GM10248 (cell line): ENCODE data around the gene BICDL2.

ENCODE experiments used
- CTCF ChIA-PET: fragments of 300-600 bp; sonication (Branson Sonifier 250); formaldehyde crosslinking; extraction: SDS; loops from one replicate; lab custom pipeline; 2021; ENCODE audit warnings: antibody characterized with exemption; lab: Yijun Ruan, JAX
- POLR2A ChIA-PET: fragments of 350-650 bp; sonication (Branson Sonifier 250); formaldehyde crosslinking; extraction: SDS; loops from one replicate; lab custom pipeline; 2020; ENCODE audit warnings: antibody characterized with exemption; lab: Yijun Ruan, JAX
- DNase-seq: peaks from one replicate; pipeline ENCODE4 v3.0.0; 2012; ENCODE audit errors: extremely low spot score
- TF ChIP-seq, protein P1 (sequence below): IDR thresholded peaks from 2 replicates; pipeline ENCODE4 v1.5.1; 2012; ENCODE audit warnings: mild to moderate bottlenecking, low read depth; ENCODE audit errors: extremely low read depth, missing control alignments, control extremely low read depth

BICDL2 gene

DNA sequence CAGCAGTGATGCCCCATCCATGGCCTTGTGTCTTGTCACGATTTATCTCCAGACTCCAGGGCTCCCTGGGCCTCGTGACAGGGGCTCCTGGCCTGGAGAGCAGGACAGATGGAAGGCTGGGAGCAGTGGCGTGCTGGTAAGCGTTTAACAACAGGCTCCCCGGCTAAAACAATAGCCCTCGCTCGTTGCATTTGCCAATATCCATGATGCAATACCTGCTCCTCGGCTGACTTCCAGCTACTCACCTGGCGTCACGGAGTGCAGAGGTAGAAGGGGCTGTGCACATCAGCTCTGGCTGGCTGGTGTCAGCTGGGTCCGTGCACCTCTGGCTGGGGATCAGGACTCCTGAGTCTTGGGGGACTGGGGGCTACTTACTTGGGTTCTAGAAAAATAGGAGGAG is 1.5 kb upstream of the BICDL2 start:
- DNase-seq = no peak
- TF ChIP-seq, protein P1, sequence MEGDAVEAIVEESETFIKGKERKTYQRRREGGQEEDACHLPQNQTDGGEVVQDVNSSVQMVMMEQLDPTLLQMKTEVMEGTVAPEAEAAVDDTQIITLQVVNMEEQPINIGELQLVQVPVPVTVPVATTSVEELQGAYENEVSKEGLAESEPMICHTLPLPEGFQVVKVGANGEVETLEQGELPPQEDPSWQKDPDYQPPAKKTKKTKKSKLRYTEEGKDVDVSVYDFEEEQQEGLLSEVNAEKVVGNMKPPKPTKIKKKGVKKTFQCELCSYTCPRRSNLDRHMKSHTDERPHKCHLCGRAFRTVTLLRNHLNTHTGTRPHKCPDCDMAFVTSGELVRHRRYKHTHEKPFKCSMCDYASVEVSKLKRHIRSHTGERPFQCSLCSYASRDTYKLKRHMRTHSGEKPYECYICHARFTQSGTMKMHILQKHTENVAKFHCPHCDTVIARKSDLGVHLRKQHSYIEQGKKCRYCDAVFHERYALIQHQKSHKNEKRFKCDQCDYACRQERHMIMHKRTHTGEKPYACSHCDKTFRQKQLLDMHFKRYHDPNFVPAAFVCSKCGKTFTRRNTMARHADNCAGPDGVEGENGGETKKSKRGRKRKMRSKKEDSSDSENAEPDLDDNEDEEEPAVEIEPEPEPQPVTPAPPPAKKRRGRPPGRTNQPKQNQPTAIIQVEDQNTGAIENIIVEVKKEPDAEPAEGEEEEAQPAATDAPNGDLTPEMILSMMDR = no peak
- ChIA-PET POLR2A (no interaction called here), CTCF (interaction anchor here (0.9 to 8.9 kb wide), 6 partner anchors 7 to 91 kb away, joined by 3 to 140 read pairs (median 5); no protein-coding TSS in a partner anchor)

DNA sequence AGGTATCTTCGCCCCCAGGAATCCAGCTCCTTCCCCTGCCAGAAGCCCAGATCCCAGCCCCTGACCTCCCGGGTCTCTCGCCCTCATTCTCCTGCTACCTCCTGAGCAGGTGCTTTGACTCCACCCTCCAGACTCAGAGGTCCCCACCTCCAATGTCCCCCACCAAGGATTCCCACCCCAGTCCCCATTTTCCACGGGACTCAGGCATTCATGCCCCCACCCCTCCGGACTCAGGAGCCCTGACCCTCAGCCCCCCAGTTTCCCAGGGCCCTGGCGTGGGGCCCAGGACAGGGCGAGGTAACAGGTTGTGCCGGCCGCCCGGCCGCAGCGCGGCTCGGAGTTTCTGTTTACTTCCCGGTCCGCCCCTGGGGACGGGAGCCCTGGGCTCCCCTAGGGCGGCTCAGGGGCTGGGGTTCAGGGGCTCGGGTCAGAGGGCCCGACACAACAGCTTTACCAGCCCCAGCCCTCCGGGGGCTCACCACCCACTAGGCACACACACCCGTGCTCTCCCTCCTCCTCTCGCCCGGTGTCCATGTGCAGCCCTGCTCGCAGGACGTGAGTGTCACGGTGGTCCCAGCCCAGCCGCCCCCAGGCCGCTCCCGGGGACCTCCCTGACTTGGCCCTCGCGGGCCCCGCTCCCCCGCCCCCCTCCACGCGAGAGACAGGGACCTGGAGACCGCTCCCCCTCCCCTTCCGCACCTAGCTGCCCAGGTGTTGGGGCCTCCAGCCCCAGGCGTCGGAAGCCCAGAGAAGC is 595 bp downstream of the BICDL2 start:
- TF ChIP-seq, protein P1 = no peak
- DNase-seq = no peak
- ChIA-PET CTCF (interaction anchor here (2.1 to 12.0 kb wide), 5 partner anchors 6 to 95 kb away, joined by 8 to 177 read pairs (median 95); partner anchors contain the start of genes HCFC1R1, MMP25, THOC6 and TNFRSF12A), POLR2A (no interaction called here)

- TF ChIP-seq, protein P1 = no peak
- ChIA-PET POLR2A (no interaction called here), CTCF (interaction anchor here (2.1 to 12.0 kb wide), 5 partner anchors 7 to 96 kb away, joined by 8 to 177 read pairs (median 95); partner anchors contain the start of genes HCFC1R1, MMP25, THOC6 and TNFRSF12A)
- no peak for DNase-seq
Measured at GRCh38 chr16:3035289-3035971, 1.3 kb downstream of the BICDL2 start.

GRCh38 chr16:3032624-3033023 is 4.1 kb downstream of the BICDL2 start:
- DNase-seq = no peak
- TF ChIP-seq, protein P1 = no peak
- ChIA-PET CTCF (interaction anchor here (1.3 to 15.9 kb wide), 14 partner anchors 9 to 135 kb away, joined by 3 to 231 read pairs (median 14); partner anchors contain the start of genes HCFC1R1, IL32, MMP25 and THOC6), POLR2A (no interaction called here)

- TF ChIP-seq, protein P1 = no peak
- CTCF ChIA-PET = interaction anchor here (0.7 to 15.9 kb wide), 23 partner anchors 9 to 157 kb away, joined by 3 to 231 read pairs (median 8); partner anchors contain the start of genes HCFC1R1, IL32, MMP25 and THOC6
- POLR2A ChIA-PET = no interaction called here
Measured at GRCh38 chr16:3030222-3031212, 6.2 kb downstream of the BICDL2 start.

More at GRCh38 chr16:3030222-3031212, 6.2 kb downstream of the BICDL2 start:
- DNase-seq = no peak
